Peyer's patch (tissue), 4 donors: Measurements from ENCODE around the gene ZNF540.

Experiments
- POLR2A ChIP-seq, 2 donors: fragments of 450-650 bp; IDR thresholded peaks; one replicate each; pipeline ENCODE4 v1.5.1; 2017; ENCODE audit warnings: antibody characterized with exemption in 2 of 2, mild to moderate bottlenecking in 2 of 2, moderate library complexity in 2 of 2
- TF ChIP-seq, protein P1 (sequence below), 6 experiments: fragments of 450-650 bp in 4 of 6; fragments of 200-600 bp in 2 of 6; sonication (generic) in 1 of 6; IDR thresholded peaks; one replicate each; pipeline ENCODE4 v1.5.1; 2017 to 2019; ENCODE audit warnings: antibody characterized with exemption in 6 of 6, mild to moderate bottlenecking in 3 of 6, moderate library complexity in 1 of 6

DNA sequence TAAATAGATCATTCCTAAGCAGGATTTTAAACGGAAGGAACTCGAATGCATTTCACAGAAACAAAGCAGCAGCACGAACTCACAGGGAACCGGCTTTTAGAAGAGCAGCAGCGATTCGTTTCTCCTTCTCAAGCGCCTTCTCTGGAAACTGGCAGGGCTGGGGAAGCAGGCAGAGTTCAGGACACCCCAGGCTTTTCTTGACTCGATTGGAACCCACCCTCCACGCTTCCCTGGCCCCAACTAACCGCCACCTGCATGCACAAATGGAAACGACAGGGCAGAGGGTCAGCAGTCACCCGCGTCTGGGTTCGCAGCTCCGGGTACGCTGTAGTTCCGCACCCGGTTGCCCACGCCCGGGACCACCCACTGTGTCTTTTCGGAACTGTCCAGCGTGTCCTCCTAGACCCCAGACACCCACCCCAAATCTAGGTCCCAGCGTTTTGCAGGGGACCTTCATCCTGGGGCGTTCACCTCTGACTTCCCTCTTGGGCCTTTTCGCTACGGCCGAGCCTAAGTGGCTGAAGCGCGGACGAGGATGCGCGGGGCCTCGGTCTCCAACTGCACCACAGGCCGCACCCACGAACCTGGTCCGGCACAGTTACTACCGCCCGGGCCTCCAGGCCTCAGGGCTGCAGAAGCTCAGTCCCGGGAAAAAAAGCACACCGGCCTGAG lies 60.1 kb downstream of the ZNF540 start:
- TF ChIP-seq, protein P1, sequence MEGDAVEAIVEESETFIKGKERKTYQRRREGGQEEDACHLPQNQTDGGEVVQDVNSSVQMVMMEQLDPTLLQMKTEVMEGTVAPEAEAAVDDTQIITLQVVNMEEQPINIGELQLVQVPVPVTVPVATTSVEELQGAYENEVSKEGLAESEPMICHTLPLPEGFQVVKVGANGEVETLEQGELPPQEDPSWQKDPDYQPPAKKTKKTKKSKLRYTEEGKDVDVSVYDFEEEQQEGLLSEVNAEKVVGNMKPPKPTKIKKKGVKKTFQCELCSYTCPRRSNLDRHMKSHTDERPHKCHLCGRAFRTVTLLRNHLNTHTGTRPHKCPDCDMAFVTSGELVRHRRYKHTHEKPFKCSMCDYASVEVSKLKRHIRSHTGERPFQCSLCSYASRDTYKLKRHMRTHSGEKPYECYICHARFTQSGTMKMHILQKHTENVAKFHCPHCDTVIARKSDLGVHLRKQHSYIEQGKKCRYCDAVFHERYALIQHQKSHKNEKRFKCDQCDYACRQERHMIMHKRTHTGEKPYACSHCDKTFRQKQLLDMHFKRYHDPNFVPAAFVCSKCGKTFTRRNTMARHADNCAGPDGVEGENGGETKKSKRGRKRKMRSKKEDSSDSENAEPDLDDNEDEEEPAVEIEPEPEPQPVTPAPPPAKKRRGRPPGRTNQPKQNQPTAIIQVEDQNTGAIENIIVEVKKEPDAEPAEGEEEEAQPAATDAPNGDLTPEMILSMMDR (IDR thresholded peaks at IDR 0.05): no peak
- TF ChIP-seq POLR2A (IDR thresholded peaks at IDR 0.05): no peak
